Left lung (tissue), 10 donors: ENCODE measurements around the gene MFNG. TPM values are rescaled to one million over a fixed set of nuclear protein-coding genes. Genes with fewer than 3 reads are reported as not detected.

Source experiments
- ATAC-seq: fragments of 200-7000 bp; cut with Tn5 transposase; one replicate; pipeline ENCODE4 v1.9.1; 2020; ENCODE audit warnings: moderate library complexity
- DNase-seq, 4 donors: peaks; one replicate each; pipeline ENCODE4 v3.0.0-alpha.2; 2013 to 2020
- H3K27ac ChIP-seq, 2 donors: fragments of 200-600 bp; sonication (generic) in 1 of 2; one replicate each; pipeline versions ENCODE4 v1.5.0 to v1.8.0; 2020 to 2021
- H3K27me3 ChIP-seq, 2 donors: fragments of 200-600 bp; sonication (generic) in 1 of 2; one replicate each; pipeline versions ENCODE4 v1.5.0 to v1.8.0; 2020 to 2021
- H3K36me3 ChIP-seq, 2 donors: fragments of 200-600 bp; sonication (generic) in 1 of 2; one replicate each; pipeline versions ENCODE4 v1.5.0 to v1.8.0; 2020 to 2021
- H3K4me1 ChIP-seq, 2 donors: fragments of 200-600 bp; one replicate each; pipeline ENCODE4 v1.8.0; 2021
- H3K4me3 ChIP-seq, 2 donors: fragments of 200-600 bp; sonication (generic) in 1 of 2; one replicate each; pipeline versions ENCODE4 v1.5.0 to v1.8.0; 2020 to 2021; ENCODE audit warnings: mild to moderate bottlenecking in 1 of 2
- H3K9me3 ChIP-seq, 2 donors: fragments of 200-600 bp; sonication (generic) in 1 of 2; one replicate each; pipeline versions ENCODE4 v1.5.0 to v1.8.0; 2020 to 2021
- intact Hi-C, 2 donors: fragments of 100-400 bp; cut with DNase I; formaldehyde crosslinking; loops; one replicate each; pipeline versions ENCODE4 v1.11.2 to v1.14.2; 2022
- polyA plus RNA-seq, 6 donors: library from polyadenylated mRNA; unstranded; fragments of 120-200 nt; gene quantifications; one replicate each; pipeline ENCODE4 v1.2.1, GENCODE V29; 2013; ENCODE audit not compliant: insufficient read length in 6 of 6
- total RNA-seq, 2 donors: library from RNA; stranded (reverse); fragmentation: NEBNext Ultra II Directional; extraction: Animal tissue kit (Norgen Biotek cat#: 25700); gene quantifications; one replicate each; pipeline ENCODE4 v1.2.1, GENCODE V29; 2021
- TF ChIP-seq, protein P1 (sequence below), 2 donors: fragments of 200-600 bp; sonication (generic) in 1 of 2; IDR thresholded peaks; one replicate each; pipeline versions ENCODE4 v1.5.0 to v1.8.0; 2021; ENCODE audit warnings: antibody characterized with exemption in 2 of 2
- donor health status: DM: no; HTN: yes; CAD: no.
- donor health status: DM: no; HTN: no; CAD: no.

Gene MFNG
- total and polyA plus RNA-seq, 8 donors: 17.7 to 46.4 (median 22.3) TPM

DNA sequence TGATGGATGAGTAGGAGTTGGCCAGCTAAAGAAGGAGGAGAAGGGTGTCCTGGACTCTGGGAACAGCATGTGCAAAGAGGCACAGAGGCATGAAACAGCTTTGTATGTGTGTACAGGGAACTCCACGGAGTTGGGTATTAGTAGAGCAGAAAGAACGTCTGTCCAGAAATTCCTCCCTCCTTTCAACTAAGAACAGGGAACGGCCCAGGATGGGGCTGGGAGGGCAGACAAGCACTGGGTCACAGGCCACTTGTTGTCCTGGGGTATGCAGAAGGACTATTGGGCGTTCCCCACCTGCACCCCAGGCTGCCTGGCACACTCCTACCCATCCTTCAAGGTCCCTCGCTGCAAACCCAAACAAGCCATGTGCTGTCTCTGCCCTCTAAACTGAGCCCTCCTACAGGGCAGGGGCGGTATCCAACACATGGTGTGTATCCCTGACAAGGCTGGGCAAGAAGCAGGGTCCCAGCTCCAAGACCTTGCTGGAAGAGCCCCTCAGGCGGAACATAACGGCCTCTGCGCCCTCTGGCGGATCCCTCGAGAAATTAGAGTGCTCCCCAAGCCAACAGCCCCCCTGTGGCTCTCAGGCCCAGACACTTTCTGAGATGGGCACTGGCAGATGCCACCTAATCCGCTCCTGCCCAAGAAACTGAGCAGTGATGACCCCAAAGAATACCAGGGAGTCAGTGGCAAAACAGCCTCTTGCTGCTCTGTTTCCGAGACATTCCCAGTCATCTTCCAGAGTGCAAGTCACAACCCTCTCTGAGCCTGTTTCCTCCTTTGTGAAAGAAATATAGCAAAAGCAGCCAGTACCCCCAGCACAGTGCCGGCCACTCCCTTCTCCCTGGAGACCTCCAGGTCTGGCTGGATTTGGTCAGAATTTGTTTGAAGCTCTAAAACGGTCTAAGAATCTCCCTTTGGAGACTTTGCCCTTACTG is 57.3 kb downstream of the MFNG start:
- TF ChIP-seq, protein P1, sequence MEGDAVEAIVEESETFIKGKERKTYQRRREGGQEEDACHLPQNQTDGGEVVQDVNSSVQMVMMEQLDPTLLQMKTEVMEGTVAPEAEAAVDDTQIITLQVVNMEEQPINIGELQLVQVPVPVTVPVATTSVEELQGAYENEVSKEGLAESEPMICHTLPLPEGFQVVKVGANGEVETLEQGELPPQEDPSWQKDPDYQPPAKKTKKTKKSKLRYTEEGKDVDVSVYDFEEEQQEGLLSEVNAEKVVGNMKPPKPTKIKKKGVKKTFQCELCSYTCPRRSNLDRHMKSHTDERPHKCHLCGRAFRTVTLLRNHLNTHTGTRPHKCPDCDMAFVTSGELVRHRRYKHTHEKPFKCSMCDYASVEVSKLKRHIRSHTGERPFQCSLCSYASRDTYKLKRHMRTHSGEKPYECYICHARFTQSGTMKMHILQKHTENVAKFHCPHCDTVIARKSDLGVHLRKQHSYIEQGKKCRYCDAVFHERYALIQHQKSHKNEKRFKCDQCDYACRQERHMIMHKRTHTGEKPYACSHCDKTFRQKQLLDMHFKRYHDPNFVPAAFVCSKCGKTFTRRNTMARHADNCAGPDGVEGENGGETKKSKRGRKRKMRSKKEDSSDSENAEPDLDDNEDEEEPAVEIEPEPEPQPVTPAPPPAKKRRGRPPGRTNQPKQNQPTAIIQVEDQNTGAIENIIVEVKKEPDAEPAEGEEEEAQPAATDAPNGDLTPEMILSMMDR (IDR thresholded peaks at IDR 0.05): peak; percentile 63 to 67
- Histone ChIP-seq H3K27me3 (peaks cover 13 to 89% of the 10 kb centered on the region in 2 donors), H3K9me3 (no peaks in the 10 kb centered on the region)

DNA sequence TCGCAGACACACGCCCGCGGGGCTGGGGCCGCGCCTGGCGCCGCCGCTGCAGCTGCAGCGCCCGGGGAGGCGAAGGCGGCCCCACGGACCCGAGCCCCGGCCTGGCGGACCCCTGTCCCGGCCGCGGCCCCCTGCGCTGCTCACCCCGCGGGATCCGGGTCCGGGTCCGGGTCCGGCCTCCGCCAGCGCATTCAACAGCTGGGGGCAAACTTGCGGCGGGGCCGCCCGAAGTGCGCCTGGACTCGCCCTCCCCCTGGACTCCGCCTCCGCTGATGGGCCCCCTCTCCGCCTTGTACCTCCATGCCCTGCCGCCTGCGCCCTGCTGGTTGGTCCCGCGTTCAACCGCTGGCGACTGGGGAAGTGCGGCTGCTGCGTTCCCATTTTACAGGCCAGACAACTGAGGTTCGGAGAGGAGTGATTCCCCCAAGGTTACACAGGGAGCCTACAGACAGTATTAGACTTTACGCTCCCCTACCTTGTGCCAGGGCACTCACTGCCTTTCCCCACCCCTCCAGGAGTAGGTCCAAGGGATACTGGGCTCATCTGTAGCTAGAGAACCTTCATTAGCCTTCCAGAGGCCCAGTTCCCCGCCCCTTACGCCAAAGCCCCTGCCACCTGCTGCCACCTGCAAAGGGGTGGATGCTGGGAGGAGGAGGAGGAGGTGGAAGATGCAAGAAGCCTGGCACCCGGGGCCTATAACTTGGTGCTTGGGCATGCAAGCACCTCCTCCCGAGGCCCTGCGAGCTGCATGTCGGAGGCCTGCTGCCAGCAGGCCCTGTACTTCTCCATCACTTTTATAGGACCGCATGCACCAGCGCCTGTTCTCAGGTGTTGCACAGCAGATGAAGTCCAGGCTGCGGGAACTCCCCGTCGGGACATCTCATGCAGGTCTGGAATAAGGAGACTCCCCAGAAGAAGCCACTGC is 58.2 kb downstream of the MFNG start:
- ATAC-seq: no peak
- peaks cover 13 to 86% of the 10 kb centered on the region in 2 donors for H3K27me3 ChIP-seq
- intact Hi-C loops: loop anchor here in 1 of 2 donors (10.0 kb wide), 1 partner anchor 113 kb away; no protein-coding TSS in a partner anchor
- peak in 1 of 4 donors; percentile 68 for DNase-seq
- H3K27ac ChIP-seq: no peak overlapping the region
- no peaks in the 10 kb centered on the region for H3K9me3 ChIP-seq
- H3K36me3 ChIP-seq: no peaks in the 10 kb centered on the region
- TF ChIP-seq, protein P1 (IDR thresholded peaks at IDR 0.05): no peak
- H3K4me1 ChIP-seq: peaks cover 0 to 19% of the 10 kb centered on the region in 2 donors
- H3K4me3 ChIP-seq: peak overlapping the region; percentile 35 to 37

More for the DNA sequence above, 57.3 kb downstream of the MFNG start:
- H3K4me1 ChIP-seq: peaks cover 0 to 19% of the 10 kb centered on the region in 2 donors
- ATAC-seq: peak; percentile 34
- H3K27ac ChIP-seq: no peak overlapping the region
- H3K36me3 ChIP-seq: no peaks in the 10 kb centered on the region
- intact Hi-C loops: loop anchor here in 1 of 2 donors (10.0 kb wide), 1 partner anchor 114 kb away; no protein-coding TSS in a partner anchor
- peak in 3 of 4 donors; percentile 41 to 83 (median 61) for DNase-seq
- no peak overlapping the region for H3K4me3 ChIP-seq

- Histone ChIP-seq H3K9me3 (no peaks in the 10 kb centered on the region), H3K27me3 (peaks cover 13 to 88% of the 10 kb centered on the region in 2 donors), H3K27ac (no peak within 1 kb of the TSS), H3K4me3 (peak within 1 kb of the TSS; percentile 35 to 37), H3K36me3 (no peaks in the 10 kb centered on the region), H3K4me1 (peaks cover 0 to 19% of the 10 kb centered on the region in 2 donors)
- TF ChIP-seq, protein P1 (IDR thresholded peaks at IDR 0.05): no peak
- ATAC-seq (peak; percentile 32), DNase-seq (peak in 3 of 4 donors; percentile 42 to 79 (median 63))
- intact Hi-C loops: loop anchor here in 1 of 2 donors (10.0 kb wide), 1 partner anchor 112 kb away; no protein-coding TSS in a partner anchor
Observed at GRCh38 chr22:37427135-37427710, 59.0 kb downstream of the MFNG start, which contains the start of gene ELFN2. Gene ELFN2 (minus strand): TSS chr22:37427479. CDS start chr22:37375534, 51,945 bp downstream.

GRCh38 chr22:37426706-37427134 is 59.5 kb downstream of the MFNG start:
- Histone ChIP-seq H3K27me3 (peaks cover 13 to 93% of the 10 kb centered on the region in 2 donors), H3K4me1 (peaks cover 0 to 19% of the 10 kb centered on the region in 2 donors), H3K27ac (no peak overlapping the region), H3K4me3 (peak overlapping the region; percentile 35 to 37), H3K36me3 (no peaks in the 10 kb centered on the region), H3K9me3 (no peaks in the 10 kb centered on the region)
- peak in 1 of 4 donors; percentile 49 for DNase-seq
- TF ChIP-seq, protein P1 (IDR thresholded peaks at IDR 0.05): no peak
- ATAC-seq: peak; percentile 41
- intact Hi-C loops: loop anchor here in 1 of 2 donors (10.0 kb wide), 1 partner anchor 112 kb away; no protein-coding TSS in a partner anchor
